Stimulated activated naive B cell treated with anti-CD40 and anti-IgM and Interleukin-4, amounts not matched to agents 10 μg/mL and 1 μg/mL and 100 μg/mL, for 72 hours (primary cell): ENCODE results near the gene TJP1.
"Not testable (repeated sequence)": the region's sequence is repeated elsewhere in the genome, so short reads cannot be mapped to it uniquely, and the experiment has no call there.

Source experiments
- ATAC-seq, 2 donors: fragments of 150-1000 bp; cut with Tn5 transposase; replicated peaks; 2 replicates each; pipeline ENCODE4 v1.10.0; 2021; ENCODE audit warnings: moderate library complexity in 1 of 2
- DNase-seq: peaks from one replicate; pipeline ENCODE4 v3.0.0; 2021
- H3K27ac Mint-ChIP-seq: one replicate; pipeline ENCODE4 v1.8.0; 2022; ENCODE audit warnings: mild to moderate bottlenecking, mixed read lengths
- H3K27me3 Mint-ChIP-seq, 2 donors: one replicate each; pipeline ENCODE4 v1.8.0; 2022; ENCODE audit warnings: mixed read lengths in 2 of 2
- H3K36me3 Mint-ChIP-seq, 2 donors: one replicate each; pipeline ENCODE4 v1.8.0; 2022; ENCODE audit warnings: mixed read lengths in 2 of 2, mild to moderate bottlenecking in 1 of 2
- H3K4me1 Mint-ChIP-seq, 2 donors: one replicate each; pipeline ENCODE4 v1.8.0; 2022; ENCODE audit warnings: mixed read lengths in 2 of 2, mild to moderate bottlenecking in 1 of 2
- H3K4me3 Mint-ChIP-seq, 2 donors: one replicate each; pipeline ENCODE4 v1.8.0; 2022; ENCODE audit warnings: mild to moderate bottlenecking in 2 of 2, mixed read lengths in 2 of 2, moderate library complexity in 1 of 2
- H3K9me3 Mint-ChIP-seq, 2 donors: one replicate each; pipeline ENCODE4 v1.8.0; 2022; ENCODE audit warnings: mixed read lengths in 2 of 2, mild to moderate bottlenecking in 1 of 2

The TJP1 gene

DNA sequence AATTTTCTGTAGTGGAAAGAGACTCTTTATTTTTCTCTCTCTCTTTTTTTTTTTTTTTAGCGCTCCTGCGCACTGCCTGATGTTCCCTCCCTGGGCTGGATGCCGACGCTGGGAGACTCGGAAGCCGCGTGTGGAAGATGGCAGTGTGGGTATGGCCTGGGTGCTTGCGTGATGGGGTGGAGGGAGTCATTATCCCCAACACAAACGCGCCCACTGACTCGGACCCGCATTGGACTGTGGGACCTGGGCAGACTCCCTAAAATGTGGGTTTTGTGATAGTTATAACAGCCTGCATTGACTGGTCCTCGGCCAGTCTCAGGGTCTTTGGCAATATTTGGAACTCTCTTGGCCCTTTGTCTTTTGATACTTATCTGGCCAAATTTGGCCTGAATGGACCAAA is 157.9 kb downstream of the TJP1 start:
- H3K9me3 Mint-ChIP-seq, result no peaks in the 10 kb centered on the region
- ATAC-seq (no peak), DNase-seq (no peak)
- H3K27ac Mint-ChIP-seq, result no peak overlapping the region
- H3K4me1 Mint-ChIP-seq, result no peaks in the 10 kb centered on the region
- H3K36me3 Mint-ChIP-seq, result no peaks in the 10 kb centered on the region
- no peak overlapping the region for H3K4me3 Mint-ChIP-seq
- H3K27me3 Mint-ChIP-seq, result no peaks in the 10 kb centered on the region

- ATAC-seq, H3K27me3 Mint-ChIP-seq, H3K36me3 Mint-ChIP-seq, DNase-seq, H3K4me1 Mint-ChIP-seq, H3K27ac Mint-ChIP-seq, H3K4me3 Mint-ChIP-seq: not testable (repeated sequence)
- H3K9me3 Mint-ChIP-seq, result peaks cover 5 to 15% of the 10 kb centered on the region in 2 donors
Measured at GRCh38 chr15:29657476-29657817, 164.8 kb downstream of the TJP1 start.

DNA sequence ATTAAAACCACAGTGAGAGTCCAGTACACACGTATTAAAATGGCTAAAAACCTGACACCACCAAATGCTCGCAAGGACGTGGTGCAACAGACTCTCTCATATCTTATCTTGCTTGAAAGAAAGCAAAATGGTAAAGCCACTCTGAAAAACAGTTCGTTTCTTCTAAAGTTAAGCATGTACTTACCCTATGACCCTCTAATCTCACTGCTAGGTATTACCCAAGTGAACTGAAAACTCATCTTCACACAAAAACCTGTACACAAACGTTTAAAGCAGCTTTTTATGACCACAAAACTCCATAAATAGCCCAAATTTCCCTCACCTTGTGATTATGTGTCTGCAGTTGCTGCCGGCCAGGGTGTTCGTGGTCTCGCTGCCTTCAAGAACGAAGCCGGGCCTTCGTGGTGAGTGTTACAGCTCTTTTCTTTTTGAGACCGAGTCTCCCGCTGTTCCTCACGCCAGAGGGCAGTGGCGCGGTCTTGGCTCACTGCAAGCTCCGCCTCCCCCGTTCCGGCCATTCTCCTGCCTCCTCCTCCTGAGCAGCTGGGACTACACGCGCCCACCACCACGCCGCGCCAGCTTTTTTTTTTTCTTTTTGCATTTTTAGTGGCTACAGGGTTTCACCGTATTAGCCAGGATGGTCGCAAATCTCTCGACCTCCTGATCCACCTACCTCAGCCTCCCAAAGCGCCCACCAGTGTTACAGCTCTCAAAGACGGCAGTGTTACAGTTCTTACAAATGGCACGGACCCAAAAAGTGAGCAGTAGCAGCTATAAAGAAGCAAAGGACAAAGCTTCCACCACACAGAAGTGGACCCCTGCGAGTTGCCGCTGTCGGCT is 165.4 kb downstream of the TJP1 start:
- no peaks in the 10 kb centered on the region for H3K4me1 Mint-ChIP-seq
- peaks cover 5 to 15% of the 10 kb centered on the region in 2 donors for H3K9me3 Mint-ChIP-seq
- H3K4me3 Mint-ChIP-seq, result no peak overlapping the region
- DNase-seq (no peak), ATAC-seq (no peak)
- H3K36me3 Mint-ChIP-seq, result no peaks in the 10 kb centered on the region
- no peaks in the 10 kb centered on the region for H3K27me3 Mint-ChIP-seq
- H3K27ac Mint-ChIP-seq, result no peak overlapping the region

GRCh38 chr15:29652595-29652994 is 169.7 kb downstream of the TJP1 start:
- H3K4me1 Mint-ChIP-seq, result no peaks in the 10 kb centered on the region
- DNase-seq (no peak), ATAC-seq (no peak)
- H3K4me3 Mint-ChIP-seq, result no peak overlapping the region
- H3K9me3 Mint-ChIP-seq, result peaks cover 5 to 9% of the 10 kb centered on the region in 2 donors
- no peak overlapping the region for H3K27ac Mint-ChIP-seq
- no peaks in the 10 kb centered on the region for H3K27me3 Mint-ChIP-seq
- H3K36me3 Mint-ChIP-seq, result no peaks in the 10 kb centered on the region

GRCh38 chr15:29651476-29652233 is 170.6 kb downstream of the TJP1 start:
- no peaks in the 10 kb centered on the region for H3K27me3 Mint-ChIP-seq
- H3K4me1 Mint-ChIP-seq, result no peaks in the 10 kb centered on the region
- H3K36me3 Mint-ChIP-seq, result no peaks in the 10 kb centered on the region
- ATAC-seq, result no peak
- H3K27ac Mint-ChIP-seq, result no peak overlapping the region
- no peak for DNase-seq
- H3K9me3 Mint-ChIP-seq, result peaks cover 7 to 9% of the 10 kb centered on the region in 2 donors
- H3K4me3 Mint-ChIP-seq, result no peak overlapping the region
